ENCODE measurements around the gene ATP6V1E1. TPM values are rescaled to one million over a fixed set of nuclear protein-coding genes. Genes with fewer than 3 reads are reported as not detected.
A peak's percentile ranks its signal among the peaks of the same experiment; 100 is the strongest.

The ATP6V1E1 gene
- total and polyA plus RNA-seq, 10 of the 15 experiments (the other 5 are each of a cell fraction or from before 2014, with no cell fraction given) = 66.7 to 128 (median 87.9) TPM

DNA sequence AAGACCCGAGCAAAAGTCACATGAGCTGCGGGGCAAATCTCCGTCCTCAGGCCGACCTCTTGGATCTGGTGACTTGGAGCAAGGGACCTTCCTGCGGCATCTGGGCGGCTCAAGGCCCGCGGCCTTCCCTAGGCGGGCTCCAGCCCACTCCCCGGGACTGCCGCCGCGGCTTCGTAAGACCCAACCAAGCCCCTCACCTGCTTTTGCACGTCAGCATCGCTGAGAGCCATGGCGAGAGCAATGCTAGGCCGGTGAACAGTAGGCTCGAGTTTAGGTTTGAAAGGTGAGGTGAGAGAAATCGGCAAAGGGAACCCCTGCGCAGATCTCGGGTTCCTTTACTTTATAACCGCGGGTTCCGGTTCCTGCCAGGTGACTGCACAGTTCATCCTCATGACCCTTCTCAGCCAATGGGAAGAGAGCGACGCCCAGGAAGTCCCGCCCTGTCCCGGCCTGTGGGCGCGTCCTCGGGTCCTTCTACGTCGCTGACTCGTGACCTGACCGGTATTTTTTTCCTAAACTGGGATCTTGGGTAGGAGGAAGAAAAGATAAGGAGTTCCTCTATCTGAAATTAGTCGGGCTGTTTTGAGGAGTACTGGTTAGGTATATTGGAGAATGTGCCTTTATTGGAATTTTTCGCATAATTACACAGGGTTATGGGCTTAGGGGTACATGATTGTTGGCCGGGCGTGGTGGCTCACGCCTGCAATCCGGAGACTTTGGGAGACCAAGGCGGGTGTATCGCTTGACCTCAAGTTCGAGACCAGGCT is at the start of gene ATP6V1E1 (continued):
- TF ChIP-seq, protein P1, sequence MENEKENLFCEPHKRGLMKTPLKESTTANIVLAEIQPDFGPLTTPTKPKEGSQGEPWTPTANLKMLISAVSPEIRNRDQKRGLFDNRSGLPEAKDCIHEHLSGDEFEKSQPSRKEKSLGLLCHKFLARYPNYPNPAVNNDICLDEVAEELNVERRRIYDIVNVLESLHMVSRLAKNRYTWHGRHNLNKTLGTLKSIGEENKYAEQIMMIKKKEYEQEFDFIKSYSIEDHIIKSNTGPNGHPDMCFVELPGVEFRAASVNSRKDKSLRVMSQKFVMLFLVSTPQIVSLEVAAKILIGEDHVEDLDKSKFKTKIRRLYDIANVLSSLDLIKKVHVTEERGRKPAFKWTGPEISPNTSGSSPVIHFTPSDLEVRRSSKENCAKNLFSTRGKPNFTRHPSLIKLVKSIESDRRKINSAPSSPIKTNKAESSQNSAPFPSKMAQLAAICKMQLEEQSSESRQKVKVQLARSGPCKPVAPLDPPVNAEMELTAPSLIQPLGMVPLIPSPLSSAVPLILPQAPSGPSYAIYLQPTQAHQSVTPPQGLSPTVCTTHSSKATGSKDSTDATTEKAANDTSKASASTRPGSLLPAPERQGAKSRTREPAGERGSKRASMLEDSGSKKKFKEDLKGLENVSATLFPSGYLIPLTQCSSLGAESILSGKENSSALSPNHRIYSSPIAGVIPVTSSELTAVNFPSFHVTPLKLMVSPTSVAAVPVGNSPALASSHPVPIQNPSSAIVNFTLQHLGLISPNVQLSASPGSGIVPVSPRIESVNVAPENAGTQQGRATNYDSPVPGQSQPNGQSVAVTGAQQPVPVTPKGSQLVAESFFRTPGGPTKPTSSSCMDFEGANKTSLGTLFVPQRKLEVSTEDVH (IDR thresholded peaks at IDR 0.05; ENCODE audit: low read depth, partially characterized antibody) = peak; percentile 85
- TF ChIP-seq SMARCA5 (IDR thresholded peaks at IDR 0.05) (no peak), BMI1 (IDR thresholded peaks at IDR 0.05; ENCODE audit: borderline replicate concordance) (no peak), NR2C1 (IDR thresholded peaks at IDR 0.05) (peak; percentile 57; the same call in 1 of the 2 replicates), TARDBP (IDR thresholded peaks at IDR 0.05; ENCODE audit: borderline replicate concordance) (no peak), TCF7 (IDR thresholded peaks at IDR 0.05; ENCODE audit: borderline replicate concordance) (no peak), SREBF1 (IDR thresholded peaks at IDR 0.05; ENCODE audit: low read length) (no peak), EZH2 (IDR thresholded peaks at IDR 0.05; ENCODE audit: borderline replicate concordance, control insufficient read depth, low read depth, low read length) (no peak), PAX5 (IDR thresholded peaks at IDR 0.05; ENCODE audit: borderline replicate concordance, low read depth, low read length) (no peak), BRCA1 (IDR thresholded peaks at IDR 0.05; ENCODE audit: low read depth, low read length) (no peak), WRNIP1 (IDR thresholded peaks at IDR 0.05; ENCODE audit: borderline replicate concordance, low read depth, low read length) (no peak), NRF1 (conservative IDR thresholded peaks at IDR 0.05; ENCODE audit: low read depth, low read length) (no peak), CBFB (IDR thresholded peaks at IDR 0.05; ENCODE audit: low read depth) (peak; percentile 26; the same call in 1 of the 2 replicates)
- TF ChIP-seq, protein P2, sequence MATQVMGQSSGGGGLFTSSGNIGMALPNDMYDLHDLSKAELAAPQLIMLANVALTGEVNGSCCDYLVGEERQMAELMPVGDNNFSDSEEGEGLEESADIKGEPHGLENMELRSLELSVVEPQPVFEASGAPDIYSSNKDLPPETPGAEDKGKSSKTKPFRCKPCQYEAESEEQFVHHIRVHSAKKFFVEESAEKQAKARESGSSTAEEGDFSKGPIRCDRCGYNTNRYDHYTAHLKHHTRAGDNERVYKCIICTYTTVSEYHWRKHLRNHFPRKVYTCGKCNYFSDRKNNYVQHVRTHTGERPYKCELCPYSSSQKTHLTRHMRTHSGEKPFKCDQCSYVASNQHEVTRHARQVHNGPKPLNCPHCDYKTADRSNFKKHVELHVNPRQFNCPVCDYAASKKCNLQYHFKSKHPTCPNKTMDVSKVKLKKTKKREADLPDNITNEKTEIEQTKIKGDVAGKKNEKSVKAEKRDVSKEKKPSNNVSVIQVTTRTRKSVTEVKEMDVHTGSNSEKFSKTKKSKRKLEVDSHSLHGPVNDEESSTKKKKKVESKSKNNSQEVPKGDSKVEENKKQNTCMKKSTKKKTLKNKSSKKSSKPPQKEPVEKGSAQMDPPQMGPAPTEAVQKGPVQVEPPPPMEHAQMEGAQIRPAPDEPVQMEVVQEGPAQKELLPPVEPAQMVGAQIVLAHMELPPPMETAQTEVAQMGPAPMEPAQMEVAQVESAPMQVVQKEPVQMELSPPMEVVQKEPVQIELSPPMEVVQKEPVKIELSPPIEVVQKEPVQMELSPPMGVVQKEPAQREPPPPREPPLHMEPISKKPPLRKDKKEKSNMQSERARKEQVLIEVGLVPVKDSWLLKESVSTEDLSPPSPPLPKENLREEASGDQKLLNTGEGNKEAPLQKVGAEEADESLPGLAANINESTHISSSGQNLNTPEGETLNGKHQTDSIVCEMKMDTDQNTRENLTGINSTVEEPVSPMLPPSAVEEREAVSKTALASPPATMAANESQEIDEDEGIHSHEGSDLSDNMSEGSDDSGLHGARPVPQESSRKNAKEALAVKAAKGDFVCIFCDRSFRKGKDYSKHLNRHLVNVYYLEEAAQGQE (IDR thresholded peaks at IDR 0.05; ENCODE audit: low read depth, low read length) = no peak
- TF ChIP-seq, protein P3, sequence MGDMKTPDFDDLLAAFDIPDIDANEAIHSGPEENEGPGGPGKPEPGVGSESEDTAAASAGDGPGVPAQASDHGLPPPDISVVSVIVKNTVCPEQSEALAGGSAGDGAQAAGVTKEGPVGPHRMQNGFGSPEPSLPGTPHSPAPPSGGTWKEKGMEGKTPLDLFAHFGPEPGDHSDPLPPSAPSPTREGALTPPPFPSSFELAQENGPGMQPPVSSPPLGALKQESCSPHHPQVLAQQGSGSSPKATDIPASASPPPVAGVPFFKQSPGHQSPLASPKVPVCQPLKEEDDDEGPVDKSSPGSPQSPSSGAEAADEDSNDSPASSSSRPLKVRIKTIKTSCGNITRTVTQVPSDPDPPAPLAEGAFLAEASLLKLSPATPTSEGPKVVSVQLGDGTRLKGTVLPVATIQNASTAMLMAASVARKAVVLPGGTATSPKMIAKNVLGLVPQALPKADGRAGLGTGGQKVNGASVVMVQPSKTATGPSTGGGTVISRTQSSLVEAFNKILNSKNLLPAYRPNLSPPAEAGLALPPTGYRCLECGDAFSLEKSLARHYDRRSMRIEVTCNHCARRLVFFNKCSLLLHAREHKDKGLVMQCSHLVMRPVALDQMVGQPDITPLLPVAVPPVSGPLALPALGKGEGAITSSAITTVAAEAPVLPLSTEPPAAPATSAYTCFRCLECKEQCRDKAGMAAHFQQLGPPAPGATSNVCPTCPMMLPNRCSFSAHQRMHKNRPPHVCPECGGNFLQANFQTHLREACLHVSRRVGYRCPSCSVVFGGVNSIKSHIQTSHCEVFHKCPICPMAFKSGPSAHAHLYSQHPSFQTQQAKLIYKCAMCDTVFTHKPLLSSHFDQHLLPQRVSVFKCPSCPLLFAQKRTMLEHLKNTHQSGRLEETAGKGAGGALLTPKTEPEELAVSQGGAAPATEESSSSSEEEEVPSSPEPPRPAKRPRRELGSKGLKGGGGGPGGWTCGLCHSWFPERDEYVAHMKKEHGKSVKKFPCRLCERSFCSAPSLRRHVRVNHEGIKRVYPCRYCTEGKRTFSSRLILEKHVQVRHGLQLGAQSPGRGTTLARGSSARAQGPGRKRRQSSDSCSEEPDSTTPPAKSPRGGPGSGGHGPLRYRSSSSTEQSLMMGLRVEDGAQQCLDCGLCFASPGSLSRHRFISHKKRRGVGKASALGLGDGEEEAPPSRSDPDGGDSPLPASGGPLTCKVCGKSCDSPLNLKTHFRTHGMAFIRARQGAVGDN (IDR thresholded peaks at IDR 0.05) = no peak
- TF ChIP-seq, protein P4, sequence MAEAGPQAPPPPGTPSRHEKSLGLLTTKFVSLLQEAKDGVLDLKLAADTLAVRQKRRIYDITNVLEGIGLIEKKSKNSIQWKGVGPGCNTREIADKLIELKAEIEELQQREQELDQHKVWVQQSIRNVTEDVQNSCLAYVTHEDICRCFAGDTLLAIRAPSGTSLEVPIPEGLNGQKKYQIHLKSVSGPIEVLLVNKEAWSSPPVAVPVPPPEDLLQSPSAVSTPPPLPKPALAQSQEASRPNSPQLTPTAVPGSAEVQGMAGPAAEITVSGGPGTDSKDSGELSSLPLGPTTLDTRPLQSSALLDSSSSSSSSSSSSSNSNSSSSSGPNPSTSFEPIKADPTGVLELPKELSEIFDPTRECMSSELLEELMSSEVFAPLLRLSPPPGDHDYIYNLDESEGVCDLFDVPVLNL (IDR thresholded peaks at IDR 0.05; ENCODE audit: low read depth, low read length) = no peak
- TF ChIP-seq, protein P5, sequence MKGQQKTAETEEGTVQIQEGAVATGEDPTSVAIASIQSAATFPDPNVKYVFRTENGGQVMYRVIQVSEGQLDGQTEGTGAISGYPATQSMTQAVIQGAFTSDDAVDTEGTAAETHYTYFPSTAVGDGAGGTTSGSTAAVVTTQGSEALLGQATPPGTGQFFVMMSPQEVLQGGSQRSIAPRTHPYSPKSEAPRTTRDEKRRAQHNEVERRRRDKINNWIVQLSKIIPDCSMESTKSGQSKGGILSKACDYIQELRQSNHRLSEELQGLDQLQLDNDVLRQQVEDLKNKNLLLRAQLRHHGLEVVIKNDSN (IDR thresholded peaks at IDR 0.05; ENCODE audit: borderline replicate concordance, extremely low read length, insufficient read depth, low read depth, low read length) = peak; percentile 85

All from GM12878 (cell line).